SK-N-SH treated with all-trans-retinoic acid at 6 μM for 48 hours (cell line): ENCODE measurements around the gene SNAPC2.

Source experiments
- ATAC-seq: fragments of 200-7000 bp; cut with Tn5 transposase; 3 replicates; pipeline ENCODE4 v1.9.1; 2020; ENCODE audit warnings: mild to moderate bottlenecking, moderate library complexity
- BACH2 ChIP-seq: fragments of 250-450 bp; sonication (Bioruptor Pico); IDR thresholded peaks from 2 replicates; pipeline ENCODE4 v1.9.0; 2021; ENCODE audit warnings: mild to moderate bottlenecking, borderline replicate concordance
- CREB5 ChIP-seq: fragments of 250-450 bp; sonication (Bioruptor Pico); IDR thresholded peaks from 2 replicates; pipeline ENCODE4 v1.5.1; 2020; ENCODE audit warnings: low read depth, mild to moderate bottlenecking, moderate library complexity
- CSDC2 ChIP-seq: fragments of 250-450 bp; sonication (Bioruptor Pico); IDR thresholded peaks from 2 replicates; pipeline ENCODE4 v1.5.0; 2020; ENCODE audit warnings: mild to moderate bottlenecking, moderate library complexity
- CSRNP3 ChIP-seq: fragments of 250-450 bp; sonication (Bioruptor Pico); IDR thresholded peaks from 2 replicates; pipeline ENCODE4 v1.5.1; 2021; ENCODE audit warnings: mild to moderate bottlenecking, moderate library complexity
- GLIS3 ChIP-seq: fragments of 250-450 bp; sonication (Bioruptor Pico); IDR thresholded peaks from 2 replicates; pipeline ENCODE4 v1.5.0; 2020; ENCODE audit warnings: mild to moderate bottlenecking, moderate library complexity
- ISL1 ChIP-seq: fragments of 250-450 bp; sonication (Bioruptor Pico); IDR thresholded peaks from 2 replicates; pipeline ENCODE4 v2.1.2; 2022; ENCODE audit warnings: mild to moderate bottlenecking, moderate library complexity
- OSR1 ChIP-seq: fragments of 250-450 bp; sonication (Bioruptor Pico); IDR thresholded peaks from 2 replicates; pipeline ENCODE4 v1.8.0; 2022; ENCODE audit warnings: moderate library complexity, mild to moderate bottlenecking, inconsistent platforms
- PATZ1 ChIP-seq: fragments of 250-450 bp; sonication (Bioruptor Pico); IDR thresholded peaks from 2 replicates; pipeline ENCODE4 v1.8.0; 2020; ENCODE audit warnings: mild to moderate bottlenecking, moderate library complexity, borderline replicate concordance
- POU6F1 ChIP-seq: fragments of 250-450 bp; sonication (Bioruptor Pico); IDR thresholded peaks from 2 replicates; pipeline ENCODE4 v1.8.0; 2021; ENCODE audit warnings: low read depth, mild to moderate bottlenecking, moderate library complexity, borderline replicate concordance
- RARB ChIP-seq: fragments of 250-450 bp; sonication (Bioruptor Pico); IDR thresholded peaks from 2 replicates; pipeline ENCODE4 v1.8.0; 2021; ENCODE audit warnings: mild to moderate bottlenecking, moderate library complexity
- TCF4 ChIP-seq: fragments of 250-450 bp; sonication (Bioruptor Pico); IDR thresholded peaks from 2 replicates; pipeline ENCODE4 v1.8.0; 2021; ENCODE audit warnings: mild to moderate bottlenecking, moderate library complexity, borderline replicate concordance
- TOX ChIP-seq: fragments of 250-450 bp; sonication (Bioruptor Pico); IDR thresholded peaks from 2 replicates; pipeline ENCODE4 v1.8.0; 2021; ENCODE audit warnings: mild to moderate bottlenecking, moderate library complexity, borderline replicate concordance
- TSHZ2 ChIP-seq: fragments of 250-450 bp; sonication (Bioruptor Pico); IDR thresholded peaks from 2 replicates; pipeline ENCODE4 v1.5.0; 2020; ENCODE audit warnings: mild to moderate bottlenecking, moderate library complexity
- ZC3H10 ChIP-seq: fragments of 250-450 bp; sonication (Bioruptor Pico); IDR thresholded peaks from 2 replicates; pipeline ENCODE4 v1.5.1; 2021; ENCODE audit warnings: mild to moderate bottlenecking, moderate library complexity
- ZFP3 ChIP-seq: fragments of 250-450 bp; sonication (Bioruptor Pico); IDR thresholded peaks from 2 replicates; pipeline ENCODE4 v1.5.0; 2020; ENCODE audit warnings: mild to moderate bottlenecking, moderate library complexity
- ZFP30 ChIP-seq: fragments of 450-650 bp; formaldehyde crosslinking; IDR thresholded peaks from 2 replicates; pipeline ENCODE4 v1.5.0; 2022; ENCODE audit warnings: mild to moderate bottlenecking, moderate library complexity
- ZNF565 ChIP-seq: fragments of 450-650 bp; formaldehyde crosslinking; conservative IDR thresholded peaks from 2 replicates; pipeline ENCODE4 v1.5.0; 2020; ENCODE audit warnings: low read depth, mild to moderate bottlenecking, moderate library complexity
- ZNF8 ChIP-seq: fragments of 450-650 bp; formaldehyde crosslinking; IDR thresholded peaks from 2 replicates; pipeline ENCODE4 v1.5.0; 2020; ENCODE audit warnings: mild to moderate bottlenecking, moderate library complexity

The SNAPC2 gene

GRCh38 chr19:7953060-7953459 lies 32.9 kb downstream of the SNAPC2 start (continued):
- no peak for TF ChIP-seq POU6F1 (CRISPR knock-in tag)
- TF ChIP-seq, all 23 proteins: peak for 0

GRCh38 chr19:7953576-7953975 lies 33.4 kb downstream of the SNAPC2 start:
- ATAC-seq: no peak

GRCh38 chr19:7955696-7956095 lies 35.6 kb downstream of the SNAPC2 start:
- ATAC-seq: no peak; the same call in 1 of the 3 replicates
- TF ChIP-seq ZFP30 (CRISPR knock-in tag) (no peak), OSR1 (CRISPR knock-in tag) (no peak), TOX (CRISPR knock-in tag) (no peak), TSHZ2 (CRISPR knock-in tag) (no peak), GLIS3 (CRISPR knock-in tag) (no peak), CREB5 (CRISPR knock-in tag) (no peak)

More at GRCh38 chr19:7953576-7953975, 33.4 kb downstream of the SNAPC2 start:
- TF ChIP-seq PATZ1 (CRISPR knock-in tag) (no peak), RARB (CRISPR knock-in tag) (no peak), TCF4 (CRISPR knock-in tag) (no peak), CSDC2 (no peak), ZC3H10 (CRISPR knock-in tag) (no peak), GLIS3 (CRISPR knock-in tag) (no peak), TOX (CRISPR knock-in tag) (no peak), ZNF565 (CRISPR knock-in tag) (no peak), POU6F1 (CRISPR knock-in tag) (no peak), BACH2 (CRISPR knock-in tag) (no peak), TSHZ2 (CRISPR knock-in tag) (no peak), ZNF8 (CRISPR knock-in tag) (no peak), ISL1 (CRISPR knock-in tag) (no peak), ZFP3 (CRISPR knock-in tag) (no peak), OSR1 (CRISPR knock-in tag) (no peak), CSRNP3 (no peak)
